ENCODE data around the gene LYSMD3. TPM values are rescaled to one million over a fixed set of nuclear protein-coding genes. Genes with fewer than 3 reads are reported as not detected.
A peak's percentile ranks its signal among the peaks of the same experiment; 100 is the strongest.

Gene LYSMD3
- polyA plus RNA-seq, 2 of the 4 experiments (the other 2 are of a cell fraction), result 10.6 to 24.1 TPM

DNA sequence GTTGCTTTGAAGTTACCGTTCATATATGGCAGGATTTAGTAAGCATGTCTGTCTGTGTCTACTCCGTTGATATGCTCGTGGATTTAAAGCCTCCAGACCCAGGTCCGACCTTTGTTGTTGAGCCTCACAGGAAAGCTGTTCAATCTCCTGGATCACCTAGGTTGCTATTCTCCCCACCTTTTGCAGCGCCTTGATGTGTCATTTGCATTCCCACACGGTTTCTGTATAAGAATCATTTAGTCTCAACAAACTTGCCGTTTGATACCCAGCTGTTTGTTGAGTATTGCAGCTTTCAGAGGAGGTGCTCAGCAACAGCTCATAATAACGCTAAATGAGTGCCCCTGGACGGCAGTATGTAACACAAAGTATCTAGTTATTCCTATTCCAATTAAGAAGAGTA lies 28.0 kb upstream of the LYSMD3 start:
- no peak for TF ChIP-seq NPAS2 (CRISPR knock-in tag; IDR thresholded peaks at IDR 0.05; ENCODE audit: borderline replicate concordance)
- 0 out of 2 replicates have a peak, but pooled peaks have one; percentile 37 for TF ChIP-seq CBX8 (IDR thresholded peaks at IDR 0.05)
- CTCF ChIA-PET, result interaction anchor here (1.1 kb wide), 1 partner anchor 292 kb away, joined by 3 read pairs; no protein-coding TSS in a partner anchor
- ATAC-seq (no peak), DNase-seq (ENCODE audit: low read depth in 1 of 2, low spot score in 1 of 2) (no peak), FAIRE-seq (no peak)
- Histone ChIP-seq H3K27ac (no peak overlapping the region), H3K4me3 (no peak overlapping the region), H3K4me1 (peaks cover 14% of the 10 kb centered on the region), H3K9me3 (no peaks in the 10 kb centered on the region), H3K4me2 (no peak overlapping the region)
- 10% methylated on average over 9 of the region's 9 CpGs for WGBS (ENCODE audit: missing lambda C conversion rate)
- POLR2A ChIA-PET, result no interaction called here

DNA sequence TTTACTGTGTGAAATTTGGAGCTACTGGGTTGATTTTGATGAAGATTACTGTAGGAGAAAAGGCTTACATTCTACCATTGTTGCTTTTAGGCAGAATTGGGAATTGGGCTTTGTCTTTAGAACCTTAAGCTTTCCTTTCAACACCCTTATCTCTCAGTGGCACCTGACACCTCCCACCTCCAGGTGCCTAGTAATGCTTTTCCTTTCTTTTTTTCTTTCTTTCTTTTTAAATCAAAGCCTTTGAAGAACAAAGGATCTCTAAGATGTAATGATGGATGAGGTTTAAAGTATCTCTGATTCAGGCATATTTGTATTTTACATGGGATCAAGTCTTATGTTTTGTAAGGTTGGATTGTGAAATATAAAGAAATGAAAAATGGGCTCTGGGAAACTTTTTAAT lies 26.3 kb upstream of the LYSMD3 start:
- no peak for DNase-seq (ENCODE audit: low read depth in 1 of 2, low spot score in 1 of 2)
- no peak for ATAC-seq
- CTCF ChIA-PET, result interaction anchor here (1.2 kb wide), 1 partner anchor 26 kb away, joined by 3 read pairs; the partner anchor contains the start of gene LYSMD3
- Histone ChIP-seq H3K4me3 (no peak overlapping the region), H3K9me3 (no peaks in the 10 kb centered on the region), H3K4me1 (peaks cover 14% of the 10 kb centered on the region), H3K27ac (no peak overlapping the region), H3K4me2 (no peak overlapping the region)
- TF ChIP-seq, protein P1, sequence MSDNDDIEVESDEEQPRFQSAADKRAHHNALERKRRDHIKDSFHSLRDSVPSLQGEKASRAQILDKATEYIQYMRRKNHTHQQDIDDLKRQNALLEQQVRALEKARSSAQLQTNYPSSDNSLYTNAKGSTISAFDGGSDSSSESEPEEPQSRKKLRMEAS (IDR thresholded peaks at IDR 0.05), result no peak
- no peak for TF ChIP-seq CHD4 (IDR thresholded peaks at IDR 0.05; ENCODE audit: borderline replicate concordance)
- no peak for TF ChIP-seq RCOR1 (IDR thresholded peaks at IDR 0.05; ENCODE audit: low read depth, low read length)
- no peak for TF ChIP-seq JUN (IDR thresholded peaks at IDR 0.05)
- TF ChIP-seq, protein P2, sequence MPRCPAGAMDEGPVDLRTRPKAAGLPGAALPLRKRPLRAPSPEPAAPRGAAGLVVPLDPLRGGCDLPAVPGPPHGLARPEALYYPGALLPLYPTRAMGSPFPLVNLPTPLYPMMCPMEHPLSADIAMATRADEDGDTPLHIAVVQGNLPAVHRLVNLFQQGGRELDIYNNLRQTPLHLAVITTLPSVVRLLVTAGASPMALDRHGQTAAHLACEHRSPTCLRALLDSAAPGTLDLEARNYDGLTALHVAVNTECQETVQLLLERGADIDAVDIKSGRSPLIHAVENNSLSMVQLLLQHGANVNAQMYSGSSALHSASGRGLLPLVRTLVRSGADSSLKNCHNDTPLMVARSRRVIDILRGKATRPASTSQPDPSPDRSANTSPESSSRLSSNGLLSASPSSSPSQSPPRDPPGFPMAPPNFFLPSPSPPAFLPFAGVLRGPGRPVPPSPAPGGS (IDR thresholded peaks at IDR 0.05), result no peak
- TF ChIP-seq, protein P3, sequence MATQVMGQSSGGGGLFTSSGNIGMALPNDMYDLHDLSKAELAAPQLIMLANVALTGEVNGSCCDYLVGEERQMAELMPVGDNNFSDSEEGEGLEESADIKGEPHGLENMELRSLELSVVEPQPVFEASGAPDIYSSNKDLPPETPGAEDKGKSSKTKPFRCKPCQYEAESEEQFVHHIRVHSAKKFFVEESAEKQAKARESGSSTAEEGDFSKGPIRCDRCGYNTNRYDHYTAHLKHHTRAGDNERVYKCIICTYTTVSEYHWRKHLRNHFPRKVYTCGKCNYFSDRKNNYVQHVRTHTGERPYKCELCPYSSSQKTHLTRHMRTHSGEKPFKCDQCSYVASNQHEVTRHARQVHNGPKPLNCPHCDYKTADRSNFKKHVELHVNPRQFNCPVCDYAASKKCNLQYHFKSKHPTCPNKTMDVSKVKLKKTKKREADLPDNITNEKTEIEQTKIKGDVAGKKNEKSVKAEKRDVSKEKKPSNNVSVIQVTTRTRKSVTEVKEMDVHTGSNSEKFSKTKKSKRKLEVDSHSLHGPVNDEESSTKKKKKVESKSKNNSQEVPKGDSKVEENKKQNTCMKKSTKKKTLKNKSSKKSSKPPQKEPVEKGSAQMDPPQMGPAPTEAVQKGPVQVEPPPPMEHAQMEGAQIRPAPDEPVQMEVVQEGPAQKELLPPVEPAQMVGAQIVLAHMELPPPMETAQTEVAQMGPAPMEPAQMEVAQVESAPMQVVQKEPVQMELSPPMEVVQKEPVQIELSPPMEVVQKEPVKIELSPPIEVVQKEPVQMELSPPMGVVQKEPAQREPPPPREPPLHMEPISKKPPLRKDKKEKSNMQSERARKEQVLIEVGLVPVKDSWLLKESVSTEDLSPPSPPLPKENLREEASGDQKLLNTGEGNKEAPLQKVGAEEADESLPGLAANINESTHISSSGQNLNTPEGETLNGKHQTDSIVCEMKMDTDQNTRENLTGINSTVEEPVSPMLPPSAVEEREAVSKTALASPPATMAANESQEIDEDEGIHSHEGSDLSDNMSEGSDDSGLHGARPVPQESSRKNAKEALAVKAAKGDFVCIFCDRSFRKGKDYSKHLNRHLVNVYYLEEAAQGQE (IDR thresholded peaks at IDR 0.05), result no peak
- no peak for TF ChIP-seq GATA3 (IDR thresholded peaks at IDR 0.05; ENCODE audit: borderline replicate concordance)
- no peak for TF ChIP-seq PHF8 (IDR thresholded peaks at IDR 0.05; ENCODE audit: borderline replicate concordance, low read depth)
- no peak for FAIRE-seq
- POLR2A ChIA-PET, result no interaction called here

DNA sequence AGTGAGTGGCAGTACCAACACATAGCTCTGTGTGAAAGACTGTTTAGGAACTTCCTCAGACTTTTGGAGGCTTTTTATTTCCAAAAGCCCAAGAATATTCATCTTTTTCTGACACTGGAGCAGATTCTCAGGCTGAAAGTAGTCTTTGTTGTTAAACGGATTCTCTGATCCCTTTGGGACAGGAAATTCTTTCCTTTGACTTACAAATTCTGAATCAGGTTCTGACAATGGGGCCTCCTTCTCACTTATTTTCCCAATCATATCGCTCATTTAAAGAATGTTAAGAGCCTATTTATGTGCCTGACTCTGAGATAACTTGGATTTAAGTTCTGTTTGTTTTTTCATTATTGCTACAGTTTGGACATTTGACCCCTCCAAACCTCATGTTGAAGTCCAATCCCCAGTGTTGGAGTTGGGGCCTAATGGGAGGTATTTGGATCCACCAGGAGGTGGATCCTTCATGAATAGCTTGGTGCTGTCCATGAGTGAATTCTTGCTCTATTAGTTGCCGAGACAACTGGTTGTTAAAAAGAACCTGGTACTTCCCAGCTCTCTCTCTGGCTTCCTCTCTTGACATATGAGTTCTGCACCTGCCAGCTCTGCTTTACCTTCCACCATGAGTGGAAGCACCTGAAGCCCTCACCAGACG lies 25.1 kb upstream of the LYSMD3 start:
- ATAC-seq (no peak), FAIRE-seq (no peak), DNase-seq (ENCODE audit: low read depth in 1 of 2, low spot score in 1 of 2) (no peak)
- ChIA-PET CTCF (interaction anchor here (0.6 kb wide), 1 partner anchor 8 kb away, joined by 3 read pairs; no protein-coding TSS in a partner anchor), POLR2A (no interaction called here)
- H3K4me3 ChIP-seq, result no peak overlapping the region
- peaks cover 14% of the 10 kb centered on the region for H3K4me1 ChIP-seq
- WGBS (ENCODE audit: missing lambda C conversion rate), result 24% methylated on average over 4 of the region's 4 CpGs
- TF ChIP-seq, protein P4, sequence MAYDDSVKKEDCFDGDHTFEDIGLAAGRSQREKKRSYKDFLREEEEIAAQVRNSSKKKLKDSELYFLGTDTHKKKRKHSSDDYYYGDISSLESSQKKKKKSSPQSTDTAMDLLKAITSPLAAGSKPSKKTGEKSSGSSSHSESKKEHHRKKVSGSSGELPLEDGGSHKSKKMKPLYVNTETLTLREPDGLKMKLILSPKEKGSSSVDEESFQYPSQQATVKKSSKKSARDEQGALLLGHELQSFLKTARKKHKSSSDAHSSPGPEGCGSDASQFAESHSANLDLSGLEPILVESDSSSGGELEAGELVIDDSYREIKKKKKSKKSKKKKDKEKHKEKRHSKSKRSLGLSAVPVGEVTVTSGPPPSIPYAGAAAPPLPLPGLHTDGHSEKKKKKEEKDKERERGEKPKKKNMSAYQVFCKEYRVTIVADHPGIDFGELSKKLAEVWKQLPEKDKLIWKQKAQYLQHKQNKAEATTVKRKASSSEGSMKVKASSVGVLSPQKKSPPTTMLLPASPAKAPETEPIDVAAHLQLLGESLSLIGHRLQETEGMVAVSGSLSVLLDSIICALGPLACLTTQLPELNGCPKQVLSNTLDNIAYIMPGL (CRISPR knock-in tag; IDR thresholded peaks at IDR 0.05; ENCODE audit: borderline replicate concordance), result no peak
- no peak for TF ChIP-seq JUN (IDR thresholded peaks at IDR 0.05)
- TF ChIP-seq SMC3 (IDR thresholded peaks at IDR 0.05), result no peak
- no peak for TF ChIP-seq HDAC2 (IDR thresholded peaks at IDR 0.05)
- TF ChIP-seq, protein P5, sequence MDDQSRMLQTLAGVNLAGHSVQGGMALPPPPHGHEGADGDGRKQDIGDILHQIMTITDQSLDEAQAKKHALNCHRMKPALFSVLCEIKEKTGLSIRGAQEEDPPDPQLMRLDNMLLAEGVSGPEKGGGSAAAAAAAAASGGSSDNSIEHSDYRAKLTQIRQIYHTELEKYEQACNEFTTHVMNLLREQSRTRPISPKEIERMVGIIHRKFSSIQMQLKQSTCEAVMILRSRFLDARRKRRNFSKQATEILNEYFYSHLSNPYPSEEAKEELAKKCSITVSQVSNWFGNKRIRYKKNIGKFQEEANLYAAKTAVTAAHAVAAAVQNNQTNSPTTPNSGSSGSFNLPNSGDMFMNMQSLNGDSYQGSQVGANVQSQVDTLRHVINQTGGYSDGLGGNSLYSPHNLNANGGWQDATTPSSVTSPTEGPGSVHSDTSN (IDR thresholded peaks at IDR 0.05), result no peak
- TF ChIP-seq CBX2 (IDR thresholded peaks at IDR 0.05; ENCODE audit: borderline replicate concordance, low read depth), result no peak
- no peak for TF ChIP-seq EP300 (IDR thresholded peaks at IDR 0.05)
- TF ChIP-seq PHF8 (IDR thresholded peaks at IDR 0.05; ENCODE audit: borderline replicate concordance, low read depth), result no peak
- TF ChIP-seq CHD4 (IDR thresholded peaks at IDR 0.05; ENCODE audit: borderline replicate concordance), result no peak
- no peak for TF ChIP-seq RCOR1 (IDR thresholded peaks at IDR 0.05; ENCODE audit: low read depth, low read length)
- no peak for TF ChIP-seq HOXB13 (CRISPR knock-in tag; IDR thresholded peaks at IDR 0.05; ENCODE audit: low read depth)
- no peak for TF ChIP-seq ZC3H11A (IDR thresholded peaks at IDR 0.05)
- no peak for TF ChIP-seq MYC (IDR thresholded peaks at IDR 0.05; ENCODE audit: borderline replicate concordance, low read length)
- no peak for TF ChIP-seq MAFK (IDR thresholded peaks at IDR 0.05; ENCODE audit: partially characterized antibody)
- TF ChIP-seq CHD2 (IDR thresholded peaks at IDR 0.05; ENCODE audit: low read length, partially characterized antibody), result no peak
- no peak for TF ChIP-seq ZSCAN20 (CRISPR knock-in tag; IDR thresholded peaks at IDR 0.05)
- no peak for TF ChIP-seq RAD21 (conservative IDR thresholded peaks at IDR 0.05 in 1 of 2, IDR thresholded peaks at IDR 0.05 in 1 of 2)
- no peak overlapping the region for H3K4me2 ChIP-seq
- H3K27ac ChIP-seq, result no peak overlapping the region
- no peaks in the 10 kb centered on the region for H3K9me3 ChIP-seq
